GM12801 (cell line): ENCODE results near the gene NEK7.

Experiments
- TF ChIP-seq, protein P1 (sequence below): IDR thresholded peaks from one replicate; pipeline ENCODE4 v1.5.1; 2011; ENCODE audit warnings: control low read depth; ENCODE audit not compliant: insufficient read length; ENCODE audit errors: extremely low read depth

The NEK7 gene

DNA sequence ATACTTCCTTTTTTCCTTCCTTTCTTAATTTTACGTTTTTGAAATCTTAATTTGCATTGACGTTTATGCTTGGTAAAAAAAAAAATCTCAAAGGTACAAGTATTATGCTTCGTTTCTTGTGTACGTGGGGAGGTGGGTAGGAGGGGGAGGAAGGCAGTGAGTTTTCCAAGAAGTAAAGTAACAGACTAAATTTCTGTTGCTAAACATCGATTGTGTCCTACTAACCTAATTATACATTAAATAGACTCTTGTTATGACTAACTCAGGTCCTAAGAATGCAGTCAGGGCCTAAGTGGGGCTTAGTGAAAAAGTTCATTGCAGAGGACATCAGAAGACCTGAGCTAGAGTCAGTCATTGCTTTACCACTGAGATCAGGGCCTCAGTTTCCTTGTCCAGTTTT lies 17.5 kb downstream of the NEK7 start:
- TF ChIP-seq, protein P1, sequence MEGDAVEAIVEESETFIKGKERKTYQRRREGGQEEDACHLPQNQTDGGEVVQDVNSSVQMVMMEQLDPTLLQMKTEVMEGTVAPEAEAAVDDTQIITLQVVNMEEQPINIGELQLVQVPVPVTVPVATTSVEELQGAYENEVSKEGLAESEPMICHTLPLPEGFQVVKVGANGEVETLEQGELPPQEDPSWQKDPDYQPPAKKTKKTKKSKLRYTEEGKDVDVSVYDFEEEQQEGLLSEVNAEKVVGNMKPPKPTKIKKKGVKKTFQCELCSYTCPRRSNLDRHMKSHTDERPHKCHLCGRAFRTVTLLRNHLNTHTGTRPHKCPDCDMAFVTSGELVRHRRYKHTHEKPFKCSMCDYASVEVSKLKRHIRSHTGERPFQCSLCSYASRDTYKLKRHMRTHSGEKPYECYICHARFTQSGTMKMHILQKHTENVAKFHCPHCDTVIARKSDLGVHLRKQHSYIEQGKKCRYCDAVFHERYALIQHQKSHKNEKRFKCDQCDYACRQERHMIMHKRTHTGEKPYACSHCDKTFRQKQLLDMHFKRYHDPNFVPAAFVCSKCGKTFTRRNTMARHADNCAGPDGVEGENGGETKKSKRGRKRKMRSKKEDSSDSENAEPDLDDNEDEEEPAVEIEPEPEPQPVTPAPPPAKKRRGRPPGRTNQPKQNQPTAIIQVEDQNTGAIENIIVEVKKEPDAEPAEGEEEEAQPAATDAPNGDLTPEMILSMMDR, result no peak

DNA sequence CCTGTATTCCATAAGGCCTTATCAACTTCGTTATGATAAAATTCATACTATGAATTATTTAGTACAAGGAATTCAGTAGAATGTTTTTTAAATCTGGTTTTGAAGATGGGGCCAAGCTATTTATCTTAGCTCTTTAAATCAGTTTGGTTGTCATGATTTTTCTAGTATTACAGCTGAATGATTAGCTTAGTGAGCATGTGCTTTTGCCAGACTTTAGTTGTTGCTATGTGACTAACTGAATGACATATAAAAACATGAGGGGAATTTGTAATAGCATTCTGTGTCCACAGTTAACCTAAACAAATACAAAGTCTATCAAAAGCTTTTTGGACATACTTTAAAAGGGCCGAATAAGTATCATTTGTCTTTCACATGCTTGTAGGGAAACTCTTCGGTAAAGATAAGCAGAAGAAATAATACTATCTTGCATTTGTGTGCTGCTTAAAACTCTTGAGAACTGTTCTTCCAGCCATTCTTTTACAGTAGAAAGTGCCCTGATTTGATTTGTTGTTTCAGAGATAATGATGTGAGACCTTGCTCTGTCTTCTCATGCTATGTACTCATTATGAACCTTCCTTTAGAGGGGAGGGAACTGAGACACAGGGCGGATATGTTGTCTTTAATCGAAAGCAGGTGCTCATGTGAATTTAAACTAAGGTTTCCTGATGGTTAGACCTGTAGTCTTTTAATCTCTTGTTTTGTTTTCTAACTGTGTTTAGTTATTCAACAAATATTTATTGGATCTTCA lies 18.8 kb downstream of the NEK7 start:
- TF ChIP-seq, protein P1, result no peak

DNA sequence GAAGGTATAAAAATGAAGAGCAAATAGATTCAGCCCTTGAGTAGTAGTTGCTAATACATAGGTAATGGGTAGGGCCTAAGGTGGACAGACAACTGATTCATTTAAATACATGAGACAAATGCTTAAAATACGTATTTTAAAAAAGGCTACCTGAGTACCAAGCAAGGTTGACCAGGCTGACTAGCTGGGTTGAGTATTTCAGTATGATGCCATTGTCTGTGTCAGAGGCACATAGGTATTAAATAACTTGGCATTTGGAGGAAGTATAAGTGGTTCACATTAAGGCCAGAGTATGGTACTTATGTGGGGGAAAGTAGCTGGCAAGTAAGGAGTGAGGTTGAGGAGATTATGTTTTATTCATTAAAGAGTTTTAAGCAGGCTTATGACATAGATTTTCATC lies 19.4 kb downstream of the NEK7 start:
- TF ChIP-seq, protein P1, result no peak

DNA sequence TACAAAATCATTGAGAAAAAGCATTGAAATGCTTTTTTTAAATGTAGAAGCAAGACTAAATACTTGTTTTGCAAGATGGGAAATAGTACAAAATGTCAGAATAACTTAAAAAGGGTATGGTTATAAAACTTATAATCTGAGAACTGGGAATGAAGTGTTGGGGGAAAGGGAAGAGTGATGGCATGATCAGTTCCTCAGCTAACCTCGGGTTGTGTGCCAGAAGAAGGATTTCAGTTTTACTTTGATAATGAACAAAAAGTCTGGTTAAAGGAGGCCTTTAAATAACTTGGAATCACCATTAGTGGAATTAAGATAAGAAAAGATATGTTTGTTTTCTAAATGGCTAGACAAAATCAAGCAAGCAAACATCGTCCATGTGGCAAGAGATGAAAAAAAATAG lies 20.7 kb downstream of the NEK7 start:
- TF ChIP-seq, protein P1, result no peak

DNA sequence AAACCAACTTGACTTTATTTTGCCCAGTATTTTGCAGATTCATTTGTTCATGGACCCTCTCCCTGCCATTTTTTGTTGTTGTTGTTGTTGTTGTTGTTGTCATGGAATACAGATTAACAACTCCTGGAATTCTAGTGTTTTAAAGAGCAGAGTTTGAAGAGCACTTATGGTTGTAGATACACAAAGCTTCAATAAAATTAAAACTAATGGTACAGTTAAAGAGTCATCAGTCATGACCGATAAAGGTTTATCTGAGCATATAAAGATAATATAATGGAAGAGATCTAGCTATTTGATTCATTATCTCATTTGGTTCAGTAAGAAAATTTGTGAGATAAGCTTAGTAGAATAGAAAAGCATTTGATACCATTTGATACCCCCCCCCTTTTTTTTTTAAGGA lies 21.8 kb downstream of the NEK7 start:
- TF ChIP-seq, protein P1, result no peak

DNA sequence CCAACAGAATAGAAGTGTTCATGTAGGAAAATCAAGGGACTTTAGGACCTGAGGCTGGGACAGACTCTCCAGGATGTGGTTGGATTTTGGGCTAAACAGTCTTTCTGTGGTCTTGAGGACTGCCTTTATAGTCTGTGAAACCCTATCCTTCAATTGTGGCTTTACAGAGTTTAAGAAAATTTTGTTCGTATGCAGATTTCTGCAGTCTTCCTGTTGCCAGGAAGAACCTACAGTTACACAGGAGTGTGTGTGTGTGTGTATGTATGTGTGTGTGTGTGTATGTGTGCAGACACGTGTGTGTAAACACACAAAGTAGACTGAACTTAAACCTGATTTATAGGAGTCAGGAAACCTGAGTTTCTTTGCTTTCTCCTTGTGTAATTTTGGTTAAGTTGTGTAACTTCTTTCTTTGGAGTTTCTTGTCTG lies 22.8 kb downstream of the NEK7 start:
- TF ChIP-seq, protein P1, result no peak

DNA sequence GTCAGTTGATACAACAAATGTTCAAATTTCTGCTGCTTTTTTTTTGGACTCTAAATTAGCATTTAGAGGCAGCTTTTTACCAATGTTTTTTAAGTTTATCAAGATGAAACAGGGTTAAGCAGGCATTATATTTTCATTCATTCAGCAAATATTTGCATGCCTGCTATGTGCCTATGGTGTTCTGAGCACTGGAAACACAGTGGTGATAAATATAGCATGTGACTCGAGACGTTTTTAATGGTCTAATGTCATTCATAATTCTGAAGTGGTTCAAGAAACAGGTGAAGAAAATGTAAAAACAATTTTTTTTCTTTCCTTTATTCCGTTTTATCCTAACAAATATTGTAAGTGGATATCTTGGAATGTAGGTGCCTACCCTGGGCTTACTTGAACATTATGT lies 26.8 kb downstream of the NEK7 start:
- TF ChIP-seq, protein P1, result no peak
